Measurements from ENCODE around the gene ADSS1.

ADSS1 gene

DNA sequence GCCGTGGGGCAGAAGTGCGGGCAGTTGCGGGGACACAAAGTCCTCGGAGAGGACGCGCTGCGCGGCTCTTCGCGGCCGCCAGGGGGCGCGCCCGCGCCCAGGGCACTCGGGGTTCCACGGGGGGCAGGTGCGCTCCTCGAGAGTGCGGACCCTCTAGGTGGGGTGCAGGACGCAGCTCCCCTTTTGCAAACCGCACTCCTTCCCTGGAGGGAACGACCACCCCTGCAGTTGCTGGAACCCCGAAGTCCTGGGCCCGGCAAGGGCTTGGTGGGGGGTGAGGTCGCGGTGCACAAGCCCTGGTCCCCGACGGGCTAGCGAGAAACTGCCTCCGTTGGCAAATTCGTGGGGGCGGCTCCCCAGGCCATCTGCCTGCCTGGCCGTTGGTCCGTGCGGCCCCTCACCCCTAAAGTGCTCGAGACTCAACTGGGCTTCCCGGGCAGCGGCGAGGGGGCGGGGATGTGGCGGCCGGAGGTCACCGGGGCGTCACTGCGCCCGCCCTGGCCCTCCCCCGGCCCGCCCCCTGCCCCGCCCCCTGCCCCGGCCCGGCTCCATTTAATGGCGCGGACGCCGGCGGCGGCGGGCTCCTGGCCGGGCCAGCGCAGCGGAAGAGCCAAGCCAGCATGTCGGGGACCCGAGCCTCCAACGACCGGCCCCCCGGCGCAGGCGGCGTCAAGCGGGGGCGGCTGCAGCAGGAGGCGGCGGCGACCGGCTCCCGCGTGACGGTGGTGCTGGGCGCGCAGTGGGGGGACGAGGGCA, at the start of gene ADSS1:
ADSS1 (plus strand) TSS at position 579 of the 756 bp plus-strand sequence; CDS start at position 621, 42 bp downstream.
- peak within 1 kb of the TSS; percentile 91; the same call in 1 of the 2 replicates for H3K4me3 ChIP-seq (ENCODE audit: low read length)
- H3K27ac ChIP-seq (ENCODE audit: low read length): no peak within 1 kb of the TSS
- WGBS (ENCODE audit: insufficient coverage, insufficient read length): no CpG with 5 or more reads among the region's 82 CpGs
- H3K9me3 ChIP-seq (ENCODE audit: control insufficient read depth, insufficient read depth, low read length): no peaks in the 10 kb centered on the region
- H3K36me3 ChIP-seq (ENCODE audit: control insufficient read depth, insufficient read depth, low read length): no peaks in the 10 kb centered on the region; the same call in 1 of the 2 replicates
- H3K4me1 ChIP-seq (ENCODE audit: control insufficient read depth, insufficient read depth, low read length): peaks cover 7% of the 10 kb centered on the region
- DNase-seq (ENCODE audit: low read depth, low spot score): no peak
- no peaks in the 10 kb centered on the region for H3K27me3 ChIP-seq (ENCODE audit: control insufficient read depth, insufficient read depth, low read length)

DNA sequence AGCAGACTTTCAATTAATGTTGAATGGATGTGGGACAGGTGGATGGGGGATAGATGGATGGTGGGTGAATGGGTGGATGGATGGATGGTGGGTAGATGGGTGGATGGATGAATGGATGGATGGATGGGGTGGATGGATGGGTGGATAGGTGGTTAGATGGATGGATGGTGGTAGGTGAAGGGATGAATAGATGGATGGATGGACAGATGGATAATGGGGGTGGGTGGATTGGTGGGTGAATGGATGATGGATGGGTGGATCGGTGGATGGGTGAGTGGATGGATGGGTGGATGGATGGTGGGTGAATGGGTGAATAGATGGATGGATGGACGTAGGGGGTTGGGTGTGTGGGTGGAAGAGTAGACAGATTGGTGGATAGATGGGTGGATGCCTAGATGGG, 48.6 kb upstream of the ADSS1 start:
- H3K4me3 ChIP-seq (ENCODE audit: low read length): no peak overlapping the region
- WGBS (ENCODE audit: insufficient coverage, insufficient read length): 100% methylated on average over 2 of the region's 2 CpGs
- H3K36me3 ChIP-seq (ENCODE audit: control insufficient read depth, insufficient read depth, low read length): no peaks in the 10 kb centered on the region
- no peaks in the 10 kb centered on the region for H3K9me3 ChIP-seq (ENCODE audit: control insufficient read depth, insufficient read depth, low read length)
- DNase-seq (ENCODE audit: low read depth, low spot score): no peak
- no peak overlapping the region for H3K27ac ChIP-seq (ENCODE audit: low read length)
- H3K4me1 ChIP-seq (ENCODE audit: control insufficient read depth, insufficient read depth, low read length): peaks cover 7% of the 10 kb centered on the region
- no peaks in the 10 kb centered on the region for H3K27me3 ChIP-seq (ENCODE audit: control insufficient read depth, insufficient read depth, low read length)

DNA sequence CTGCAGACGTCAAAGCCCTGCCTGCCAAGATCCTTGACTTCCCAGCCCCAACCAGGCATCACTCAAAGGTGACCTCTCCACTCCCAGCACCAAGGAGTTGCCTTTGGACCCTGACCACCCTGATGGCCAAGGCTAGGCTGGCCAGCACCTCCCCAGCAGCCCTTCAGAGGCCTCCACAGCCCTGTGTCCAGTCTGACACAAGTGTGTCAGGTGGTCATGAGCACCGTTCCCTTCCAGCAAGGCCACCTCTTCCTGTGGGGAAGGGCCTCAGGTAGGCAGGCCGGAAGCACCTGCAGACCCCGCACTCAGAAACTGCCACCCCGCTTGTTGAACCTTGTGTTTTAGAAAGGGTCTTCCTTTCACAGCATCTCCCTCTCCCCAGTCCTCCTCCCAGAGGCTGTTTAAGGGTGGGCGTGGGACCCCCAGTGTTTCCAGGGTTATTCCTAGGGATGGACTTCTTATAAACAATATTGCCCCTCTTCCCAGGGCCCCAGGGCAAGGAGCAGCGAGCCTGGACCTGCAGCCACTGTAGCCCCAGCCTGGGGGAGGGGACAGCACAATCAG, 47.8 kb upstream of the ADSS1 start:
- no peaks in the 10 kb centered on the region for H3K9me3 ChIP-seq (ENCODE audit: control insufficient read depth, insufficient read depth, low read length)
- no peaks in the 10 kb centered on the region for H3K36me3 ChIP-seq (ENCODE audit: control insufficient read depth, insufficient read depth, low read length)
- H3K27me3 ChIP-seq (ENCODE audit: control insufficient read depth, insufficient read depth, low read length): no peaks in the 10 kb centered on the region
- H3K27ac ChIP-seq (ENCODE audit: low read length): no peak overlapping the region
- no peak for DNase-seq (ENCODE audit: low read depth, low spot score)
- H3K4me3 ChIP-seq (ENCODE audit: low read length): no peak overlapping the region
- WGBS (ENCODE audit: insufficient coverage, insufficient read length): no CpG with 5 or more reads among the region's 7 CpGs
- H3K4me1 ChIP-seq (ENCODE audit: control insufficient read depth, insufficient read depth, low read length): peaks cover 10% of the 10 kb centered on the region

GRCh38 chr14:104676694-104677511, 47.1 kb upstream of the ADSS1 start:
- H3K36me3 ChIP-seq (ENCODE audit: control insufficient read depth, insufficient read depth, low read length): no peaks in the 10 kb centered on the region
- peaks cover 11% of the 10 kb centered on the region for H3K4me1 ChIP-seq (ENCODE audit: control insufficient read depth, insufficient read depth, low read length)
- DNase-seq (ENCODE audit: low read depth, low spot score): no peak
- no CpG with 5 or more reads among the region's 29 CpGs for WGBS (ENCODE audit: insufficient coverage, insufficient read length)
- peak overlapping the region; percentile 36; the same call in 1 of the 2 replicates for H3K4me3 ChIP-seq (ENCODE audit: low read length)
- H3K9me3 ChIP-seq (ENCODE audit: control insufficient read depth, insufficient read depth, low read length): no peaks in the 10 kb centered on the region
- H3K27me3 ChIP-seq (ENCODE audit: control insufficient read depth, insufficient read depth, low read length): no peaks in the 10 kb centered on the region
- no peak overlapping the region for H3K27ac ChIP-seq (ENCODE audit: low read length)

DNA sequence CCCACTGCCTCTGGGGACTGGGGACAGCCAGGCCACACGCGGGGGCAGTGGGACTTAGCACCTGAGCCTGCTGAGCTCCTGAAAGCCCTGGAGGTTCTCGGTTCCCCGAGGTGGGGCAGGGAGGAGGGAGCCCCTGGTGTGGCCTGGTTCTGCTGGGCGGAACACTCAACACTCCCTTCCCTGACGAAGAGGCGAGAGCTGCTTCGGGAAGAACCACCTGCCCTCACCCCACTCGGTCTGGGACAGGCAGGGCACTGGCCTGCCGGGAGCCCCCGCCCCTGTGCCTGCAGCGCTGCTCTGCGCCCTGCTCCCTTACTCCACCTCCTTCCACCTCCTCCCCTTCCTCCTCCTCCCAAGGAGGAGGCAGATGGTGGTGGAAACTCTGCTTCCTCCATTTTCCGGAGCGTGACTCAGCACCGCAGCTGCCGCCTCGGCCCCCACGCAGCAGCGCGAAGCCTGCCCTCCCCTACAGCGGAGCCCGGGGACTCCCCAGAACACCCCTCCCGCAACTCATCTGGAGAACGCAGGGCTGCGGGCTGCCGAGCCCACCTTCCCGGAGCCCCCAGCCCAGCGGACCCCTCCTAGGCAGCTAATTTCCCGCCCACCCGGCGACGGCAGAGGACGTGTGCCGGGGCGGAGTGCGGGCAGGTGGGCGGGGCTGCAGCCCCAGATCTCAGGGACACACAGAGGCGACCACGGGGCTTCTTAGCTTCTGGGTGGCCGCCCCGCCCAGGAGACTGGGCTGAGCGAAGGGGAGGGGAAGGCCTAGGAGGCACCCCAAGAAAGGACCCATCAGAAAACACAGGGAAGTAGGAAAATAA, 46.3 kb upstream of the ADSS1 start:
- Histone ChIP-seq H3K36me3 (ENCODE audit: control insufficient read depth, insufficient read depth, low read length) (no peaks in the 10 kb centered on the region), H3K4me3 (ENCODE audit: low read length) (peak overlapping the region; percentile 36; the same call in 1 of the 2 replicates), H3K4me1 (ENCODE audit: control insufficient read depth, insufficient read depth, low read length) (peaks cover 16% of the 10 kb centered on the region), H3K27ac (ENCODE audit: low read length) (no peak overlapping the region), H3K9me3 (ENCODE audit: control insufficient read depth, insufficient read depth, low read length) (no peaks in the 10 kb centered on the region), H3K27me3 (ENCODE audit: control insufficient read depth, insufficient read depth, low read length) (no peaks in the 10 kb centered on the region)
- WGBS (ENCODE audit: insufficient coverage, insufficient read length): no CpG with 5 or more reads among the region's 43 CpGs
- DNase-seq (ENCODE audit: low read depth, low spot score): no peak

GRCh38 chr14:104678346-104678745, 45.7 kb upstream of the ADSS1 start:
- Histone ChIP-seq H3K27ac (ENCODE audit: low read length) (no peak overlapping the region), H3K36me3 (ENCODE audit: control insufficient read depth, insufficient read depth, low read length) (no peaks in the 10 kb centered on the region), H3K4me1 (ENCODE audit: control insufficient read depth, insufficient read depth, low read length) (peaks cover 21% of the 10 kb centered on the region), H3K9me3 (ENCODE audit: control insufficient read depth, insufficient read depth, low read length) (no peaks in the 10 kb centered on the region), H3K27me3 (ENCODE audit: control insufficient read depth, insufficient read depth, low read length) (no peaks in the 10 kb centered on the region), H3K4me3 (ENCODE audit: low read length) (no peak overlapping the region)
- DNase-seq (ENCODE audit: low read depth, low spot score): no peak
- WGBS (ENCODE audit: insufficient coverage, insufficient read length): no CpG with 5 or more reads among the region's 13 CpGs

DNA sequence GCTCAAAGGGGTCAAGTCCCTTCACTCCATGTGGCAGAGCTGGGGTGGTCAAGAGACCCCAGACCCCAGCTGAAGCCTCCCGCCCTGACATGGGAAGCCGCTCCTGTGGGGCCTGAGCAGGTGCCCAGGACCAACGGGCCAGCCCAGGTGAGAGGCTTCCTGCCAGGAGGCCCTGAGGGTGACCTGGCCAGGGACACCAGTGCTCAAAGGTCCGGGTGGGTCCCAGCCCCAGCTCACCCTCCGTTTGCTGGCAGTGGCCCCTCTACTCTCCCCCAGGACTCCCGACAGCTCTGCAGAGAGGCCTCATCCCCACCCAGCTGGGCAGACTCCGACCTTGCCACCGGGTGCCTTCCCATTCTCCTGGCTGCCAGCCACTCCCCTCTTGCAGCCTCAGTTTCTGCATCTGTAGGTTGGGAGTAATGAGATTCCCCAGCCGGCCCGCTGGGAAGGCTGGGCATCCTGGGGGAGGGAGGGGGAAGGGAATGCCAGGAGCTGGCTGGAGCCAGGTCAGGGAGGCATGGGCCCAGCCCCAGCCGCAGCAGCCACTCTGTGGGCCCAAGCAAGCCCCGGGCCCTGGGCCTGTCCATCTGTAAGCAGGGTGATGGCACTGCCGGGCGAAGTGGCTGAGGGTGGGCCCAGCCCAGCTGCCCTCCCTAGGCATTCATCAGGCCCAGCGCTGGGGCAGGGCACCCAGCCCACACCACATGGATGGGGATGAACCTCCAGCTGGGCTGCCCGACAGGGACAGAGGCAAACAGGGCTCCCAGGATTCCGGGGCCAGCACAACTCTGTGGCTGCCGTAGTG, 44.9 kb upstream of the ADSS1 start:
- Histone ChIP-seq H3K4me3 (ENCODE audit: low read length) (no peak overlapping the region), H3K27me3 (ENCODE audit: control insufficient read depth, insufficient read depth, low read length) (no peaks in the 10 kb centered on the region), H3K27ac (ENCODE audit: low read length) (no peak overlapping the region), H3K4me1 (ENCODE audit: control insufficient read depth, insufficient read depth, low read length) (peaks cover 20% of the 10 kb centered on the region), H3K36me3 (ENCODE audit: control insufficient read depth, insufficient read depth, low read length) (no peaks in the 10 kb centered on the region), H3K9me3 (ENCODE audit: control insufficient read depth, insufficient read depth, low read length) (no peaks in the 10 kb centered on the region)
- no CpG with 5 or more reads among the region's 18 CpGs for WGBS (ENCODE audit: insufficient coverage, insufficient read length)
- DNase-seq (ENCODE audit: low read depth, low spot score): no peak

DNA sequence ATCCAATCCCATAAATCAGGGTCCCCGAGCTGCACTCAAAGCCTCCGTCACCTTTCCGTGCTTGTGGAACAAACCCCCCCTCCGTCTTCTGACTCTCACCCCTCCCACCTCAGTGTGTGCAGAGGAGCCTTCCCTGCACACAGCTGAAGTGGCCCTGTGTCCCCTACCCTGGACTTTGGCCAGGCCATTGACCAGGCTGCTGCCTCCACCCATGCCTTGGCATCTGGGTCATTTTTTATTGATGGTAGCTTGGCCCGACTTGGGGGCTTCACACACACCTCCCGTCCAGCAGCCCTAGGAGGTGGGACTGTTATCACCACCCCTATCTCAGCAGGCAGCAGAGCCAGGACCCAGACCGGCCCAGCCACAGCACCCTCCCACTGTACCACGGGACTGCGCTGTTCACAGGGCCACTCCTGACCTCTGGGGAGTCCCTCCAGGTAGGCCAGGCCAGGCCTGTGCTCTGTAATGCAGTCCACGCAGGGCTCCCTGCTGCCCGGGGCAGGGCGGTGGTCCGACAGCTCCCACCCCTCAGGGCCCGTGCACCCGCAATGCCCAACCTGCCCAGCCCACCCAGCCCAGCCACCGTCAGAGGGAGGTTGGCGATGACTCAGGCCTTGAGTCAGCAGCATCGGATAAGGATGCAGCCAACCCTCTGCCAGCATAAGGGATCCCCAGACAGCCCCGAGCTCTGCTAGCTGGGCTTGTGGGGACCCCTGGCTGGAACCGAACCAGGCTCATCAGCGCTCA, 43.8 kb upstream of the ADSS1 start:
- Histone ChIP-seq H3K9me3 (ENCODE audit: control insufficient read depth, insufficient read depth, low read length) (no peaks in the 10 kb centered on the region), H3K4me1 (ENCODE audit: control insufficient read depth, insufficient read depth, low read length) (peaks cover 20% of the 10 kb centered on the region), H3K27ac (ENCODE audit: low read length) (no peak overlapping the region), H3K4me3 (ENCODE audit: low read length) (no peak overlapping the region), H3K36me3 (ENCODE audit: control insufficient read depth, insufficient read depth, low read length) (no peaks in the 10 kb centered on the region), H3K27me3 (ENCODE audit: control insufficient read depth, insufficient read depth, low read length) (no peaks in the 10 kb centered on the region)
- DNase-seq (ENCODE audit: low read depth, low spot score): no peak
- no CpG with 5 or more reads among the region's 21 CpGs for WGBS (ENCODE audit: insufficient coverage, insufficient read length)

All from iPS DF 6.9 (cell line).